Aorta (tissue), 5 donors: Measurements from ENCODE around the gene COL4A3. TPM values are rescaled to one million over a fixed set of nuclear protein-coding genes. Genes with fewer than 3 reads are reported as not detected.
"Not testable (repeated sequence)": the region's sequence is repeated elsewhere in the genome, so short reads cannot be mapped to it uniquely, and the experiment has no call there.

Source experiments
- ATAC-seq: fragments of 200-7000 bp; cut with Tn5 transposase; one replicate; pipeline ENCODE4 v1.9.1; 2022; ENCODE audit warnings: moderate library complexity; ENCODE audit not compliant: low FRiP score
- DNase-seq, 2 donors: peaks; one replicate each; pipeline ENCODE4 v3.0.0-alpha.2; 2020
- H3K27ac ChIP-seq, 2 donors: one replicate each; pipeline ENCODE4 v1.5.1; 2013; ENCODE audit warnings: low read length in 2 of 2, mild to moderate bottlenecking in 2 of 2, moderate library complexity in 2 of 2, control low read depth in 1 of 2, inconsistent platforms in 1 of 2, low read depth in 1 of 2
- H3K27me3 ChIP-seq, 2 donors: one replicate each; pipeline ENCODE4 v1.6.1; 2013; ENCODE audit warnings: control low read depth in 1 of 2, low read length in 1 of 2, mild to moderate bottlenecking in 1 of 2, moderate library complexity in 1 of 2; ENCODE audit not compliant: insufficient read depth in 2 of 2, control insufficient read depth in 1 of 2
- H3K36me3 ChIP-seq, 2 donors: one replicate each; pipeline ENCODE4 v1.6.1; 2013; ENCODE audit warnings: control low read depth in 1 of 2, low read length in 1 of 2, mild to moderate bottlenecking in 1 of 2; ENCODE audit not compliant: insufficient read depth in 2 of 2, control insufficient read depth in 1 of 2
- H3K4me1 ChIP-seq, 2 donors: one replicate each; pipeline ENCODE4 v1.6.1; 2013; ENCODE audit warnings: low read length in 2 of 2, control low read depth in 1 of 2, mild to moderate bottlenecking in 1 of 2, moderate library complexity in 1 of 2; ENCODE audit not compliant: insufficient read depth in 2 of 2, control insufficient read depth in 1 of 2
- H3K4me3 ChIP-seq, 2 donors: one replicate each; pipeline ENCODE4 v1.5.1; 2013; ENCODE audit warnings: low read length in 2 of 2, control low read depth in 1 of 2, mild to moderate bottlenecking in 1 of 2
- H3K9me3 ChIP-seq: one replicate; pipeline ENCODE4 v1.6.1; 2013; ENCODE audit warnings: mild to moderate bottlenecking, low read length; ENCODE audit not compliant: control insufficient read depth
- WGBS, 2 donors: extraction: QIAGEN DNeasy Blood & Tissue Kit; methylation state at CpG; one replicate each; pipeline ENCODE4 v1.1.7; 2013; 5-methylcytosine and 5-hydroxymethylcytosine counted together
- intact Hi-C, 2 donors: fragments of 100-400 bp; cut with DNase I; formaldehyde crosslinking; loops; one replicate each; pipeline versions ENCODE4 v1.14.2 to v1.15.0; 2022
- polyA plus RNA-seq, 2 donors: library from polyadenylated mRNA; stranded (reverse); fragments of 200-250 nt; gene quantifications; one replicate each; pipeline ENCODE4 v1.2.3, GENCODE V29; 2013
- total RNA-seq, 2 donors: library from RNA; stranded (reverse); fragmentation: NEBNext Ultra II Directional; extraction: Animal tissue kit (Norgen Biotek cat#: 25700); gene quantifications; one replicate each; pipeline ENCODE4 v1.2.1, GENCODE V29; 2021
- donor health status: healthy with polysubstance abuse.
- donor health status: Bipolar disorder and iron deficiency.
- donor health status: DM: no; HTN: no; CAD: no.
- donor health status: DM: no; HTN: no; CAD: no.
- donor health status: DM: yes; HTN: yes; CAD: no.

COL4A3 gene
- total and polyA plus RNA-seq, 4 donors: 2.8 to 22.7 (median 14.6) TPM

DNA sequence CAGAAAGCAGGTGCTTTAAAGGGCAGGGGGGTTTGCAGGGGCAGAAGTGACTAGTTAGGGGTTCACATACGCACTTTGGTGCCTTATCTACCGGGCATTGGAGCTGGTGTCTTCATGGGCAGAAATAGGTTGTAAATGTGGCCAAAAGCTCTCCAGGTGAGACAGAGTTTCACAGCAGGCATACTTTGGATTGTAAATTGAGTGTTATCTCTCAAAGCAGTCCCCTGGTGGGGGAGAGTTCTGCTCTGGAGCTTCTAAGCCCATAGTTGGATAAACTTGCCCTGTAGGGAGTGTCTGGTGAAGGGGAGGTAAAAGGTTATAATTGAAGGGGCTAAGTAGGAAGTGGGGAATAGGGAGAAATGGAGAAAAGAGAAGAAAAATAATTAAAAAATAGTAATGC lies 43.1 kb downstream of the COL4A3 start:
- no peak for ATAC-seq
- no peak overlapping the region for H3K27ac ChIP-seq

DNA sequence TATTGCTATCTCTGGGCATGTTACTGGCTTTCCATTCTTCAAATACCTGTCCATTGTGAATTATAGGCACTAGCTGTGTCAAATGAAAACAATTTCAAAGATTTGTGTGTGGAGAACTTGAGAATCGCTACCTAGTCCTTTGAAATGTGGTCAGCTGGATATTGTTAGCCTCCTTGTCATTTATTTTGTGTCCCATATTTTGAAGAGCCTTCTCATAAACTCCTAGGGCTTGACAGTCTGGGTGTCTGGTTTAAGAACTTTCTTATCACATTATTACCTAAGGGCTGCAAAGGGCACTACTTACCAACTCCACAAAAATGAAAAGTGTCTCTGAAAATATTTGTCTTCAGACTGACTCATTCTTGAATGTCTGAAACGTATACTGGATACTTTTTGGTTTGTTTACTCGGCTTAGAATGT lies 50.2 kb downstream of the COL4A3 start:
- Histone ChIP-seq H3K4me3 (no peak overlapping the region), H3K9me3 (no peaks in the 10 kb centered on the region), H3K4me1 (no peaks in the 10 kb centered on the region), H3K27me3 (no peaks in the 10 kb centered on the region), H3K27ac (no peak overlapping the region), H3K36me3 (no peaks in the 10 kb centered on the region)
- DNase-seq: no peak
- 39 to 45% methylated on average over 3 of the region's 3 CpGs for WGBS, 2 donors
- ATAC-seq: no peak
- intact Hi-C loops: no loop called here

More for the DNA sequence above, 43.1 kb downstream of the COL4A3 start:
- Histone ChIP-seq H3K9me3 (no peaks in the 10 kb centered on the region), H3K4me1 (no peaks in the 10 kb centered on the region), H3K36me3 (no peaks in the 10 kb centered on the region), H3K27me3 (no peaks in the 10 kb centered on the region), H3K4me3 (no peak overlapping the region)
- intact Hi-C loops: no loop called here
- 76 to 83% methylated on average over 2 of the region's 2 CpGs for WGBS, 2 donors
- DNase-seq: no peak

DNA sequence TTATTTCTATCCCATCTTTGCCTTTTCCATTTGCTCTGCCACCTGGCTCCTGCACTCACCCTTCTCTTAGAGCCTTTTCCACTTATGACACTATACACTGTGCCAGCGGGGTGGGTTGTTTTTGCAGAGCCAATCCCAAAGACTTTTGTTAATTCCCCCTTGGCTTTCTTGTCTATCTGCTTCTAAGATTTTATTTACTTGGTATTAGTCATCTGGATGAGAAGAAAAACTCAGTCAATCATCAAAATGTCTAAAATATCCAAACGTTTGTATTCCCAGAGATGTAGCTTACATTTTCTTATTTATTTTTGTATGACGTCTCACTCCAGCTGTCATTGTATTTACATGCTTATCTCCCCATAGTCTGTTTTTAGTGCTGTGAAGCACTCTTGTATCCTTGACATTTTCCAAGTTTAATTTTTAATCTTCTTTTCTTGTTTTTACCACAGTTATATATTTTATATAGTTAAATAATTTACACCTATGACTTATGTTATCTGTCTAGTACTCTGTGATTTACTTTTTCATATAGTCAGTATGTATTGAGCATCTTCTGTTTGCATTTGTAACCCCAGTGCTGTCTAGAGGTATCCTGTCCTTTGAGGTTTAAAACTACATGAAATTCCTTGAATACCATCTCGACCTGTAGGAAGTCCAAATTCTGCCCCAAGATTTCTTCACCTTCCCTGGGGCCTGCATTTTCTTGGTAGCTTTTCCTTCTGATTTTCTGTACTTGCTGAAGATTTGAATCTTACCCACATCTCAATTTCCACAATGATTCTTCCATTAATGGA lies 55.1 kb downstream of the COL4A3 start:
- WGBS, 2 donors: 28 to 35% methylated on average over 4 of the region's 4 CpGs
- Histone ChIP-seq H3K9me3 (no peaks in the 10 kb centered on the region), H3K4me1 (peaks cover 0 to 1% of the 10 kb centered on the region in 2 donors), H3K36me3 (no peaks in the 10 kb centered on the region), H3K4me3 (no peak overlapping the region), H3K27ac (no peak overlapping the region), H3K27me3 (no peaks in the 10 kb centered on the region)
- intact Hi-C loops: no loop called here
- ATAC-seq (no peak), DNase-seq (no peak)

DNA sequence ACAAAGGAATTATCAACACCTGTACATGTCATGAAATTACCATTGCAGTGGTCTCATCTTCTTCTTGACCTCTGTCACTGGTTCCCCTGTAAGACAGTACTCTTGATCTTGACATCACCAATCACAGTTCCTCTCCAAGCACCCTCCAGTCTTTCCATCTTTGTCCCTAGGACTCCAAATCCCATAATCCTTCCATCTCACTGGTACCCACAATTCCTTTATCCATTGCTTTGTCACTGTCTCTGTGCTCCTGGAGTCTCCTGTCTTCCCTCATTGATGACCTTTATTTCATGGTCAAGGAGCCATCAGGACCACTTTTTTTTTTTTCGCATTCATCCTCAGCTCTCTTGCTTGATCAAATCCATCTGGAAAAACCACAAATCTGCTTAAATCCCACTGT lies 56.7 kb downstream of the COL4A3 start:
- Histone ChIP-seq H3K36me3 (no peaks in the 10 kb centered on the region), H3K9me3 (no peaks in the 10 kb centered on the region), H3K4me3 (no peak overlapping the region), H3K27me3 (no peaks in the 10 kb centered on the region), H3K4me1 (peaks cover 0 to 1% of the 10 kb centered on the region in 2 donors), H3K27ac (no peak overlapping the region)
- ATAC-seq (no peak), DNase-seq (no peak)
- WGBS, 2 donors: 0 to 46% methylated on average over 1 of the region's 1 CpG
- intact Hi-C loops: no loop called here

DNA sequence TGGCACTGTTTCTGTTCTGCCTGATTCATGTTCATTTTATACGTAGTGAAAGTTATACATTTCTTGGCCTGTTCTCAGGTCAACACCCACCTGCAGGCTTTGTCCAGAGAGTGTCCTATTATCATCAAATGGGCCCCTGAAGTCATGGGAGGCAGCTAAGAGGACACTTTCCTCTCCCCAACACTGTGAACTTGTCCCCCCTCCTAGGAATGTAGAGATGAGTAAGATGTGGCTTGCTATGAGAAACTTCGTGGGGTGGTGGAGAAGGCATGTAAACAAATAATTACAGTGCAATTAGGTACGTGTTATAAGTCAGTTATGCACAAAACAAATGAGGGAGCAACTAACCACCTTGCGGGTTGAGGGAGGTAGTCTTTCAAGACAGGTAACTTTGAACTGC lies 57.9 kb downstream of the COL4A3 start:
- intact Hi-C loops: no loop called here
- no peaks in the 10 kb centered on the region for H3K36me3 ChIP-seq
- WGBS, 2 donors: 69 to 73% methylated on average over 4 of the region's 4 CpGs
- no peaks in the 10 kb centered on the region for H3K27me3 ChIP-seq
- H3K4me3 ChIP-seq: no peak overlapping the region
- no peak for ATAC-seq
- H3K9me3 ChIP-seq: no peaks in the 10 kb centered on the region
- no peak for DNase-seq
- no peak overlapping the region for H3K27ac ChIP-seq
- peaks cover 0 to 1% of the 10 kb centered on the region in 2 donors for H3K4me1 ChIP-seq

DNA sequence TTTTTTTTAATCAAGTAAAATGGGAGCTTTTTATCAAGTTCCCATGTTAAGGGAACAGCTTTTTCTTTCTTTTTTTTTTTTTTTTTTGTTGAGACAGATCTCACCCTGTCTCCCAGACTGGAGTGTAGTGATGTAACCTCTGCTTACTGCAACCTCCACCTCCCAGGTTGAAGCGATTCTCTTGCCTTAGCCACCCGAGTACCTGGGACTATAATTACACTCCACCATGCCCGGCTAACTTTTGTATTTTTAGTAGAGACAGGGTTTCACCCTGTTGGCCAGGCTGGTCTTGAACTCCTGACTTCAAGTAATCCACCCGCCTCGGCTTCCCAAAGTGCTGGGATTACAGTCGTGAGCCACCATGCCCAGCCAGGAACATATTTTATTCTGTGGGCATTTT lies 61.2 kb downstream of the COL4A3 start:
- 92 to 94% methylated on average over 6 of the region's 6 CpGs for WGBS, 2 donors
- H3K27me3 ChIP-seq, H3K9me3 ChIP-seq, H3K4me1 ChIP-seq, H3K27ac ChIP-seq, ATAC-seq, H3K4me3 ChIP-seq, DNase-seq, H3K36me3 ChIP-seq, intact Hi-C loops: not testable (repeated sequence)

DNA sequence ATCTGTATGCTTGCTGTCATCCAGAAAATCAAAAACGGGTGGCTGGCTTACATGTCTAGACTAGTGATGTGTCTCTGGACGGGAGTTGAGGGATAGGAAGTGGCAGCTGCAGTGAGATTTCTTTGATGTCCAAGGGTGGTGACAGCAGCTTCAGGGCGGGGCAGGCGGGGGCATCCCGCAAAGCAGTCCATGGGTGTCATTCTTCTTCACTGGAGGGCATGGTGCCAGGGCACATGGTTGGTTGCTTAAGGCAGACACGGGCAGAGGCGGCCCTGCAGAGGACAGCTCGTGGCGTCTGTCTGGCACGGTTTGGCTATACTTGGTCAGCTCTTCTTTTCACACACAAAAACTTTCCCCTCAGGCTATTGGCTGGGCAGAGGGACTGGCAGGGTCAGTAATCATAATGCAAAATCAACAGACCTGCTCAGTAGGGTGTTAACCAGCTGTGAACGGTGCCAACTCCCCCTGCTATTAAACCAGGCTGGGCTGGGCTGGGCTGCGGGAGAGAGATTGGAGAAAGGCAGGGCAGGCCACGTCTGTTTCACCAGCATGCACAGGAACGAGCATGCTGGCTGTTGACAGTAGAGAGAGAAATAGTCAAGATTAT lies 63.7 kb downstream of the COL4A3 start:
- ATAC-seq: peak; percentile 56

DNA sequence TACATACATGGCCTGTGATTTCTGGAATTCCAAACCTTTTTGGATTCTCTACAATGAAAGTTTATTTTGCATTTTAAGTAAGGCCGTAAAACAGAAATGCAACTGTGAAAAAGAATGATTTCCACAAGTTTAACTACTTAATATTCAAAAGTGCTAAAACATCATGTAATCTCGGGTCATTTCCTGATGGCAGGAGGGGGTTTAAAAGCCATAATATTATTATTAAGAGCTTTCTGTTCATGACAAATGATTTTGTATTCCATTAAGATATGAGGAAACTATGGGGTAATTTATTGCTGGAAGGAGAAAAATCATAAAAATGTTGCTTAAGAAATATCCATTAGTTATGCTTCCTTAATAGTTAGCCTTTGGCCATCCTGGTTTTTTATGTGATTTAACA lies 65.7 kb downstream of the COL4A3 start:
- intact Hi-C loops: no loop called here
- 64 to 75% methylated on average over 2 of the region's 2 CpGs for WGBS, 2 donors
- Histone ChIP-seq H3K9me3 (no peaks in the 10 kb centered on the region), H3K27me3 (no peaks in the 10 kb centered on the region), H3K27ac (no peak overlapping the region), H3K4me3 (no peak overlapping the region), H3K36me3 (no peaks in the 10 kb centered on the region), H3K4me1 (peaks cover 0 to 2% of the 10 kb centered on the region in 2 donors)
- ATAC-seq (no peak), DNase-seq (no peak)

More for the DNA sequence above, 63.7 kb downstream of the COL4A3 start:
- Histone ChIP-seq H3K4me3 (no peak overlapping the region), H3K36me3 (no peaks in the 10 kb centered on the region), H3K27ac (peak overlapping the region in 1 of 2 donors; percentile 50), H3K4me1 (peaks cover 0 to 2% of the 10 kb centered on the region in 2 donors), H3K9me3 (no peaks in the 10 kb centered on the region), H3K27me3 (no peaks in the 10 kb centered on the region)
- WGBS, 2 donors: 27% methylated on average over 14 of the region's 14 CpGs
- peak in 1 of 2 donors; percentile 65 for DNase-seq
- intact Hi-C loops: no loop called here

DNA sequence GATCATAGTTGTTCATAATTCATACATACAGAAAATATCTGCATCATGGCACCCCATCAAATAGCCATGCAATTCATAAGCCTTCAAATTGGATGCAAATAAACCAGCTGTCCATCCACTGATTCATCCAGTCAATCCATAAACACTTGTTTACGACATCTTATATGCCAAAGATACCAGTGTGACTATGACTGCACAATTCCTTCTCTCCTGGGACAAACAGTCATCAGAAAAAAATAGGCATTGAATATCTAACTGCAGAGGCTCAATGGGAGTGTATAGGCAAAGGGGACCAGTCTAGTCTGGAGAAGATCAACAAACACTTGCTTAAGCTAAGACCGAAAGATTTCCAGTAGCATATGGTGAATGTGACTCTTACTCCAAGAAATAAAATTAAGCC lies 70.0 kb downstream of the COL4A3 start:
- Histone ChIP-seq H3K27ac (no peak overlapping the region), H3K9me3 (no peaks in the 10 kb centered on the region)
- ATAC-seq: no peak

More for the DNA sequence above, 70.0 kb downstream of the COL4A3 start:
- Histone ChIP-seq H3K4me3 (no peak overlapping the region), H3K27me3 (no peaks in the 10 kb centered on the region), H3K4me1 (no peaks in the 10 kb centered on the region), H3K36me3 (no peaks in the 10 kb centered on the region)
- WGBS, 2 donors: 92 to 96% methylated on average over 2 of the region's 2 CpGs
- intact Hi-C loops: no loop called here
- DNase-seq: no peak
